HFF-Myc (cell line): ENCODE measurements around the gene DELE1.

Experiments used
- DNase-seq: peaks from one replicate; pipeline ENCODE4 v3.0.0-alpha.2; 2011; ENCODE audit warnings: low read depth; ENCODE audit errors: extremely low read depth
- H3K4me3 ChIP-seq: replicated peaks from 2 replicates; pipeline ENCODE4 v1.5.1; 2011; ENCODE audit warnings: low read depth, mild to moderate bottlenecking, control low read depth, low read length
- CTCF ChIP-seq: IDR thresholded peaks from 2 replicates; pipeline ENCODE4 v1.5.1; 2012; ENCODE audit warnings: mild to moderate bottlenecking, low read depth, low read length, control low read depth; ENCODE audit errors: missing control alignments

Gene DELE1

GRCh38 chr5:141928051-141928450 is 4.4 kb downstream of the DELE1 start:
- TF ChIP-seq CTCF, result no peak
- DNase-seq, result no peak
- H3K4me3 ChIP-seq, result no peak overlapping the region

DNA sequence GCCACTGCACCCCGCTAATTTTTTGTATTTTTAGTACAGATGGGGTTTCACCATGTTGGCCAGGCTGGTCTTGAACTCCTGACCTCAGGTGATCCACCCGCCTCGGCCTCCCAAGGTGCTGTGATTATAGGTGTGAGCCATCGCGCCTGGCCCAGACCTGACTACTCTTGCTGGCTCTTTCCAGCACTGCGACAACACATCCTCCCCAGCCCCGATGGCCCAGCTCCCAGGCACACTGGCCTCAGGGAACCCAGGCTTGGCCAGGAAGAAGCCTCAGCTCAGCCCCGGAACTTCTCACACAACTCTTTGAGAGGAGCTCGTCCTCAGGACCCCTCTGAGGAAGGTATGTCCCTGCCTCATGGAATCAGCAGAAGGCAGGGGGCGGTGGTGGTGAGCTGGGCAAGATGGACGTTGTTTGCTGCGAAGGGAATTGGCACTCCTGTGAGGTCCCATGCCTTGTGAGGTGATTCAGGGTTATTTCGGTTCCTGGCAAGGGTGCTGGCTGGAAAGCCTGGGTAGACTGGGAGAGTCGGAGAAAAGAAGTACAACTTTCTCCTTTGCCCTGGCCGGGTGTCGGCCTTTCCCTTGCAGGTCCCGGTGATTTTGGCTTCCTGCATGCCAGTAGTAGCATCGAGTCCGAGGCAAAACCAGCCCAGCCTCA is 5.9 kb downstream of the DELE1 start:
- TF ChIP-seq CTCF, result no peak
- no peak overlapping the region for H3K4me3 ChIP-seq
- DNase-seq, result no peak

- no peak overlapping the region for H3K4me3 ChIP-seq
- no peak for TF ChIP-seq CTCF
- DNase-seq, result no peak
Measured at GRCh38 chr5:141931694-141932093, 8.0 kb downstream of the DELE1 start.

- no peak for DNase-seq
- TF ChIP-seq CTCF, result no peak
- no peak overlapping the region for H3K4me3 ChIP-seq
Measured at GRCh38 chr5:141933151-141933550, 9.5 kb downstream of the DELE1 start.

GRCh38 chr5:141934099-141934844 is 10.6 kb downstream of the DELE1 start:
- H3K4me3 ChIP-seq, result no peak overlapping the region
- DNase-seq, result no peak
- no peak for TF ChIP-seq CTCF

DNA sequence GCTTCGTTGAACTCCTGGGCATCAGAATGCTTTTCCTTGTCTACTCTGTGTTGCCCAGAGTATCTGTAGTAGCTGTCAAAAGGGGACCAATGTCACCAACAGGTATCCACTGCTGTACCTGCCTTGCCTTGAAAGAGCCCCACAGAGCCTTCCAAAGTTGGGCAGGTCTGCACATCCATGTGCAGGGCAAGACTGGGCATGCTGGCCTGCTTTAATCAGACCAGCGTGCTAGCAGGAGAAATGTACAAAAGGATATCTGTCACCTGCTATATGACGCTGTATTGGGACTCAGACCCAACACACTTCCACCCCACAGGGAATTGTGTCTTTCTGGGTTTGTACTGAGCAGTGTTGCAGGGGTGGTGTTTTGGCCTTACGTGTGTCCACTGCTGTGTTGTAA is 11.9 kb downstream of the DELE1 start:
- H3K4me3 ChIP-seq, result no peak overlapping the region
- no peak for DNase-seq
- TF ChIP-seq CTCF, result no peak
